GM23248 (cell line): Measurements from ENCODE around the gene SLC30A2. TPM values are rescaled to one million over a fixed set of nuclear protein-coding genes. Genes with fewer than 3 reads are reported as not detected.

Experiments
- DNase-seq: peaks from one replicate; pipeline ENCODE4 v3.0.0-alpha.2; 2015
- H2AFZ ChIP-seq: fragments of 200-600 bp; sonication (generic); 2 replicates; pipeline ENCODE4 v1.6.1; 2016; ENCODE audit warnings: antibody characterized with exemption
- H3F3A ChIP-seq: fragments of 200-600 bp; sonication (generic); 2 replicates; pipeline ENCODE4 v1.6.1; 2016; ENCODE audit warnings: mild to moderate bottlenecking, antibody characterized with exemption, mixed run types; ENCODE audit not compliant: insufficient read depth
- H3K27ac ChIP-seq: fragments of 200-600 bp; sonication (generic); 2 replicates; pipeline ENCODE4 v1.5.1; 2016; ENCODE audit warnings: mild to moderate bottlenecking
- H3K27me3 ChIP-seq: fragments of 200-600 bp; sonication (generic); replicated peaks from 2 replicates; pipeline ENCODE4 v1.6.1; 2016; ENCODE audit warnings: mild to moderate bottlenecking; ENCODE audit not compliant: insufficient read depth
- H3K36me3 ChIP-seq: fragments of 200-600 bp; sonication (generic); 2 replicates; pipeline ENCODE4 v1.6.1; 2016; ENCODE audit warnings: low read depth, mild to moderate bottlenecking
- H3K4me1 ChIP-seq: fragments of 200-600 bp; sonication (generic); 2 replicates; pipeline ENCODE4 v1.6.1; 2016; ENCODE audit warnings: mild to moderate bottlenecking; ENCODE audit not compliant: insufficient read depth
- H3K4me2 ChIP-seq: fragments of 200-600 bp; sonication (generic); one replicate; pipeline ENCODE4 v1.6.1; 2016; ENCODE audit warnings: mild to moderate bottlenecking; ENCODE audit not compliant: unreplicated experiment
- H3K4me3 ChIP-seq: fragments of 200-600 bp; sonication (generic); 2 replicates; pipeline ENCODE4 v1.5.1; 2016; ENCODE audit warnings: mild to moderate bottlenecking
- H3K79me2 ChIP-seq: fragments of 200-600 bp; sonication (generic); 2 replicates; pipeline ENCODE4 v1.6.1; 2016; ENCODE audit warnings: mild to moderate bottlenecking; ENCODE audit not compliant: insufficient read depth
- H3K9ac ChIP-seq: fragments of 200-600 bp; sonication (generic); 2 replicates; pipeline ENCODE4 v1.6.1; 2016; ENCODE audit warnings: mild to moderate bottlenecking
- H3K9me2 ChIP-seq: fragments of 200-600 bp; sonication (generic); 2 replicates; pipeline ENCODE4 v1.6.1; 2016; ENCODE audit warnings: mixed run types, mild to moderate bottlenecking, moderate library complexity; ENCODE audit not compliant: insufficient read depth
- H3K9me3 ChIP-seq: fragments of 200-600 bp; sonication (generic); one replicate; pipeline ENCODE4 v1.6.1; 2017; ENCODE audit warnings: low read depth
- H4K20me1 ChIP-seq: fragments of 200-600 bp; sonication (generic); 2 replicates; pipeline ENCODE4 v1.6.0; 2016; ENCODE audit not compliant: insufficient read depth
- EZH2 ChIP-seq: fragments of 200-600 bp; sonication (generic); IDR thresholded peaks from 2 replicates; pipeline ENCODE4 v1.6.1; 2018; ENCODE audit warnings: antibody characterized with exemption, mild to moderate bottlenecking; ENCODE audit not compliant: insufficient read depth, poor library complexity, severe bottlenecking
- EZH2phosphoT487 ChIP-seq: fragments of 200-600 bp; sonication (generic); IDR thresholded peaks from 2 replicates; pipeline ENCODE4 v1.6.1; 2018; ENCODE audit warnings: antibody characterized with exemption, moderate library complexity, mild to moderate bottlenecking, low read depth; ENCODE audit not compliant: insufficient read depth
- WGBS, 2 experiments: methylation state at CpG; one replicate each; pipeline ENCODE4 v1.1.6; 2015 to 2017; ENCODE audit warnings: low lambda C conversion rate in 2 of 2, low coverage in 1 of 2; ENCODE audit errors: missing lambda C conversion rate in 2 of 2; 5-methylcytosine and 5-hydroxymethylcytosine counted together
- in situ Hi-C: fragments of 300-500 bp; cut with MboI; formaldehyde crosslinking; loops from 2 replicates; pipeline ENCODE4 v1.15.0; 2020
- polyA plus RNA-seq: library from polyadenylated mRNA; unstranded; fragments of >200 nt; fragmentation: Nextera tagmentation; extraction: Ambion mirVana; gene quantifications from 2 replicates; pipeline ENCODE4 v1.2.1, GENCODE V29; 2016
- total RNA-seq: library from RNA; depleted of rRNA; stranded (reverse); fragments of >200 nt; shearing (Covaris generic); gene quantifications from 2 replicates; pipeline ENCODE4 v1.2.3, GENCODE V29; 2014

SLC30A2 gene
- total and polyA plus RNA-seq, 2 experiments from 2014 or later, result 0.14 TPM; not detected in 1

- no peak within 1 kb of the TSS for H3K4me3 ChIP-seq
- no peaks in the 10 kb centered on the region for H3K79me2 ChIP-seq
- H2AFZ ChIP-seq, result no peak within 1 kb of the TSS
- 14 to 16% methylated on average over 9 of the region's 9 CpGs for WGBS, 2 experiments
- no peak within 1 kb of the TSS for H3K27ac ChIP-seq
- H3K4me1 ChIP-seq, result no peaks in the 10 kb centered on the region
- H4K20me1 ChIP-seq, result no peaks in the 10 kb centered on the region
- DNase-seq, result no peak
- no peaks in the 10 kb centered on the region for H3F3A ChIP-seq
- in situ Hi-C loops, result no loop called here
- no peak within 1 kb of the TSS for H3K9ac ChIP-seq
- no peak within 1 kb of the TSS for H3K4me2 ChIP-seq
- H3K27me3 ChIP-seq, result peaks cover 45% of the 10 kb centered on the region
- TF ChIP-seq EZH2phosphoT487 (no peak), EZH2 (no peak)
- H3K9me3 ChIP-seq, result no peaks in the 10 kb centered on the region
- H3K36me3 ChIP-seq, result no peaks in the 10 kb centered on the region
- no peaks in the 10 kb centered on the region for H3K9me2 ChIP-seq
Measured at GRCh38 chr1:26067432-26067911, 21.6 kb upstream of the SLC30A2 start, which contains the start of gene TRIM63. TRIM63 (minus strand) TSS chr1:26067630; CDS start chr1:26067494, 136 bp downstream.

- no peak overlapping the region for H3K4me2 ChIP-seq
- H4K20me1 ChIP-seq, result no peaks in the 10 kb centered on the region
- H3K4me1 ChIP-seq, result no peaks in the 10 kb centered on the region
- TF ChIP-seq EZH2 (no peak), EZH2phosphoT487 (no peak)
- H3K9me2 ChIP-seq, result no peaks in the 10 kb centered on the region
- H3K9ac ChIP-seq, result no peak overlapping the region
- WGBS, 2 experiments, result 28 to 30% methylated on average over 3 to 4 of the region's 4 CpGs
- no peaks in the 10 kb centered on the region for H3F3A ChIP-seq
- no peaks in the 10 kb centered on the region for H3K79me2 ChIP-seq
- no peak overlapping the region for H3K4me3 ChIP-seq
- no peaks in the 10 kb centered on the region for H3K9me3 ChIP-seq
- H3K27ac ChIP-seq, result no peak overlapping the region
- in situ Hi-C loops, result no loop called here
- no peaks in the 10 kb centered on the region for H3K36me3 ChIP-seq
- peaks cover 39% of the 10 kb centered on the region for H3K27me3 ChIP-seq
- DNase-seq, result no peak
- H2AFZ ChIP-seq, result no peak overlapping the region
Measured at GRCh38 chr1:26066857-26067256, 20.9 kb upstream of the SLC30A2 start.

- in situ Hi-C loops, result no loop called here
- Histone ChIP-seq H3K9me3 (no peaks in the 10 kb centered on the region), H3K79me2 (no peaks in the 10 kb centered on the region), H3K4me2 (no peak overlapping the region), H4K20me1 (no peaks in the 10 kb centered on the region), H3K4me1 (no peaks in the 10 kb centered on the region), H2AFZ (no peak overlapping the region), H3K9me2 (no peaks in the 10 kb centered on the region), H3K4me3 (no peak overlapping the region), H3K9ac (no peak overlapping the region), H3K36me3 (no peaks in the 10 kb centered on the region), H3K27ac (no peak overlapping the region), H3F3A (no peaks in the 10 kb centered on the region), H3K27me3 (peaks cover 42% of the 10 kb centered on the region)
- 66% methylated on average over 15 of the region's 15 CpGs for WGBS, 2 experiments
- TF ChIP-seq EZH2 (no peak), EZH2phosphoT487 (no peak)
- DNase-seq, result no peak
Measured at GRCh38 chr1:26066160-26066559, 20.2 kb upstream of the SLC30A2 start.

GRCh38 chr1:26064553-26064952, 18.6 kb upstream of the SLC30A2 start:
- Histone ChIP-seq H3K27ac (no peak overlapping the region), H3K9ac (no peak overlapping the region), H3K4me3 (no peak overlapping the region), H4K20me1 (no peaks in the 10 kb centered on the region), H3K27me3 (peaks cover 34% of the 10 kb centered on the region), H3K9me3 (no peaks in the 10 kb centered on the region), H3K9me2 (no peaks in the 10 kb centered on the region), H2AFZ (no peak overlapping the region), H3K4me1 (no peaks in the 10 kb centered on the region), H3K36me3 (no peaks in the 10 kb centered on the region), H3F3A (no peaks in the 10 kb centered on the region), H3K79me2 (no peaks in the 10 kb centered on the region), H3K4me2 (no peak overlapping the region)
- TF ChIP-seq EZH2phosphoT487 (no peak), EZH2 (no peak)
- 80 to 87% methylated on average over 3 of the region's 3 CpGs for WGBS, 2 experiments
- DNase-seq, result no peak
- in situ Hi-C loops, result no loop called here
